HUES64 (cell line): ENCODE measurements around the gene EGFR.

Experiments
- H3K27ac ChIP-seq: 2 replicates; pipeline ENCODE4 v1.7.0; 2013; ENCODE audit warnings: low read depth, low read length, inconsistent platforms
- H3K27me3 ChIP-seq: 2 replicates; pipeline ENCODE4 v1.6.1; 2013; ENCODE audit warnings: mild to moderate bottlenecking, low read length; ENCODE audit not compliant: insufficient read depth
- H3K36me3 ChIP-seq: 2 replicates; pipeline ENCODE4 v1.6.1; 2013; ENCODE audit warnings: mild to moderate bottlenecking, low read length; ENCODE audit not compliant: insufficient read depth
- H3K4me1 ChIP-seq: 2 replicates; pipeline ENCODE4 v1.6.1; 2013; ENCODE audit warnings: mild to moderate bottlenecking, low read length, moderate library complexity; ENCODE audit not compliant: insufficient read depth
- H3K4me3 ChIP-seq: 2 replicates; pipeline ENCODE4 v1.5.1; 2013; ENCODE audit warnings: mild to moderate bottlenecking, low read length, moderate library complexity
- H3K9ac ChIP-seq: 2 replicates; pipeline ENCODE4 v1.6.1; 2013; ENCODE audit warnings: mild to moderate bottlenecking, low read depth, low read length
- H3K9me3 ChIP-seq: 2 replicates; pipeline ENCODE4 v1.6.1; 2013; ENCODE audit warnings: low read depth, low read length; ENCODE audit not compliant: insufficient read depth
- WGBS: fragments of 150-250, 120-280 bp; methylation state at CpG from one replicate; pipeline ENCODE4 v1.1.7; 2013; ENCODE audit warnings: missing lambda C conversion rate; 5-methylcytosine and 5-hydroxymethylcytosine counted together

EGFR gene

DNA sequence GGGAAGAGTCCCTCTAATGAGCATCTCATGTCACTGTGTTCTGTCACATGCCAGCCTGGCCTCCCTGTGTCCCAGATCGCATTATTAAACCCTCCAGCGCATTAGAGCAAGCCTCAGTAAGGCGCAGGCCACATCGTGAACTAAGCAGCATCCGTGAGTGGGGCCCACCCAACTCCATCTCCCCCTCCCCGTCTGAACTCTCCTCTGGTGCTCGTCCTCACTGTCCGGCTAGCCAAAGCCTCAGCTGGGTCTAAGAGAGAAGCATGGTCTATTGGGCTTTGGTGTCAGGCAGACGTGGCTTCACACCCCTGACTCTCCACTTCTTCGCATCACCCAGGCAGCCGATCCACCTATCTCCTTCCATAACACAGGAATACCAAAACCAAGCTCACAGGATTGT, 181.6 kb downstream of the EGFR start:
- no peaks in the 10 kb centered on the region for H3K27me3 ChIP-seq
- H3K9me3 ChIP-seq, result no peaks in the 10 kb centered on the region
- WGBS, result 96% methylated on average over 11 of the region's 11 CpGs
- H3K9ac ChIP-seq, result no peak overlapping the region
- peaks cover 12% of the 10 kb centered on the region; the same call in 1 of the 2 replicates for H3K36me3 ChIP-seq
- H3K27ac ChIP-seq, result no peak overlapping the region
- no peak overlapping the region for H3K4me3 ChIP-seq
- H3K4me1 ChIP-seq, result no peaks in the 10 kb centered on the region

DNA sequence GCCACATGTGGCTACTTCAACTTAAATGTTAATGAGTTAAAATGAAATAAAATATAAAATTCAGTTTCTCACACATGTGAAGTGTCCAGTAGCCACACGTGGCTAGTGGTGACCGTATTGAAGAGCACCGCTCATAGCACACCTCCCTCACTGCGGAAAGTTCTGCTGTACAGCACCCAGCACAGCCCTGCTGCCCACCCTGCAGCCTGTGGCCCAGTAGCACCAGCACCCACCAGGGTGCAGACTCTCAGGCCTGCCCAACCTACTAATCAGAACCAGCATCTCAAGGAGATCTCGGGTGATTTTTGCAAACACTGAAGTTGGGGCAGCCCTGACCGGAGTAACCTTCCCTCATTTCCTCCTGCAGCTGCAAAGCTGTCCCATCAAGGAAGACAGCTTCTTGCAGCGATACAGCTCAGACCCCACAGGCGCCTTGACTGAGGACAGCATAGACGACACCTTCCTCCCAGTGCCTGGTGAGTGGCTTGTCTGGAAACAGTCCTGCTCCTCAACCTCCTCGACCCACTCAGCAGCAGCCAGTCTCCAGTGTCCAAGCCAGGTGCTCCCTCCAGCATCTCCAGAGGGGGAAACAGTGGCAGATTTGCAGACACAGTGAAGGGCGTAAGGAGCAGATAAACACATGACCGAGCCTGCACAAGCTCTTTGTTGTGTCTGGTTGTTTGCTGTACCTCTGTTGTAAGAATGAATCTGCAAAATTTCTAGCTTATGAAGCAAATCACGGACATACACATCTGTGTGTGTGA, 183.5 kb downstream of the EGFR start:
- 94% methylated on average over 13 of the region's 13 CpGs for WGBS
- Histone ChIP-seq H3K4me3 (no peak overlapping the region), H3K27ac (no peak overlapping the region), H3K9me3 (no peaks in the 10 kb centered on the region), H3K36me3 (peaks cover 12% of the 10 kb centered on the region; the same call in 1 of the 2 replicates), H3K27me3 (no peaks in the 10 kb centered on the region), H3K4me1 (no peaks in the 10 kb centered on the region), H3K9ac (no peak overlapping the region)

DNA sequence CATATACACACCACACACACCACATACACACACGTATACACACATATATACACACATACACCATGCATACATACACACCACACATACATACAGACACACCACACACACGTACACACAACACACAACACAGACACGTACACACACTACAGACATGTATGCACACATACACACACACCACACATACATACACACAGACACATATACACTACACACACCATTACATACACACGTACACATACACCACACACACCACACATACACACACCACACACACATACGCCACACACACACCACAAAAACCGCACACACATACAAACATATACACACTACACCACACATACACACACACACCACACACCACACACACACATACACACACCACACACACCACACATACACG, 184.5 kb downstream of the EGFR start:
- WGBS, result 89% methylated on average over 7 of the region's 7 CpGs
- Histone ChIP-seq H3K9me3 (no peaks in the 10 kb centered on the region), H3K4me3 (no peak overlapping the region), H3K36me3 (peaks cover 12% of the 10 kb centered on the region; the same call in 1 of the 2 replicates), H3K9ac (no peak overlapping the region), H3K4me1 (no peaks in the 10 kb centered on the region), H3K27ac (no peak overlapping the region), H3K27me3 (no peaks in the 10 kb centered on the region)

DNA sequence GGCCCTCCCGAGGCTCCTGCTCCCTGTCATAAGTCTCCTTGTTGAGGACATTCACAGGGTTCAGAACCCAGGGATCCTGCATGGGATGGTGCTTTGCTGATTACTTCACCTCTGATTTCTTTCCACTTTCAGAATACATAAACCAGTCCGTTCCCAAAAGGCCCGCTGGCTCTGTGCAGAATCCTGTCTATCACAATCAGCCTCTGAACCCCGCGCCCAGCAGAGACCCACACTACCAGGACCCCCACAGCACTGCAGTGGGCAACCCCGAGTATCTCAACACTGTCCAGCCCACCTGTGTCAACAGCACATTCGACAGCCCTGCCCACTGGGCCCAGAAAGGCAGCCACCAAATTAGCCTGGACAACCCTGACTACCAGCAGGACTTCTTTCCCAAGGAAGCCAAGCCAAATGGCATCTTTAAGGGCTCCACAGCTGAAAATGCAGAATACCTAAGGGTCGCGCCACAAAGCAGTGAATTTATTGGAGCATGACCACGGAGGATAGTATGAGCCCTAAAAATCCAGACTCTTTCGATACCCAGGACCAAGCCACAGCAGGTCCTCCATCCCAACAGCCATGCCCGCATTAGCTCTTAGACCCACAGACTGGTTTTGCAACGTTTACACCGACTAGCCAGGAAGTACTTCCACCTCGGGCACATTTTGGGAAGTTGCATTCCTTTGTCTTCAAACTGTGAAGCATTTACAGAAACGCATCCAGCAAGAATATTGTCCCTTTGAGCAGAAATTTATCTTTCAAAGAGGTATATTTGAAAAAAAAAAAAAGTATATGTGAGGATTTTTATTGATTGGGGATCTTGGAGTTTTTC, 186.5 kb downstream of the EGFR start:
- Histone ChIP-seq H3K27ac (no peak overlapping the region), H3K9ac (no peak overlapping the region), H3K27me3 (no peaks in the 10 kb centered on the region), H3K36me3 (0 out of 2 replicates have a peak, but pooled peaks cover 3% of the 10 kb centered on the region), H3K9me3 (no peaks in the 10 kb centered on the region), H3K4me1 (0 out of 2 replicates have a peak, but pooled peaks cover under 1% of the 10 kb centered on the region), H3K4me3 (no peak overlapping the region)
- WGBS, result 88% methylated on average over 16 of the region's 16 CpGs

DNA sequence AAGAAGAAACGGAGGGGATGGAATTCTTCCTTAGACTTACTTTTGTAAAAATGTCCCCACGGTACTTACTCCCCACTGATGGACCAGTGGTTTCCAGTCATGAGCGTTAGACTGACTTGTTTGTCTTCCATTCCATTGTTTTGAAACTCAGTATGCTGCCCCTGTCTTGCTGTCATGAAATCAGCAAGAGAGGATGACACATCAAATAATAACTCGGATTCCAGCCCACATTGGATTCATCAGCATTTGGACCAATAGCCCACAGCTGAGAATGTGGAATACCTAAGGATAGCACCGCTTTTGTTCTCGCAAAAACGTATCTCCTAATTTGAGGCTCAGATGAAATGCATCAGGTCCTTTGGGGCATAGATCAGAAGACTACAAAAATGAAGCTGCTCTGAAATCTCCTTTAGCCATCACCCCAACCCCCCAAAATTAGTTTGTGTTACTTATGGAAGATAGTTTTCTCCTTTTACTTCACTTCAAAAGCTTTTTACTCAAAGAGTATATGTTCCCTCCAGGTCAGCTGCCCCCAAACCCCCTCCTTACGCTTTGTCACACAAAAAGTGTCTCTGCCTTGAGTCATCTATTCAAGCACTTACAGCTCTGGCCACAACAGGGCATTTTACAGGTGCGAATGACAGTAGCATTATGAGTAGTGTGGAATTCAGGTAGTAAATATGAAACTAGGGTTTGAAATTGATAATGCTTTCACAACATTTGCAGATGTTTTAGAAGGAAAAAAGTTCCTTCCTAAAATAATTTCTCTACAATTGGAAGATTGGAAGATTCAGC, 187.6 kb downstream of the EGFR start:
- no peak overlapping the region for H3K27ac ChIP-seq
- H3K4me1 ChIP-seq, result 0 out of 2 replicates have a peak, but pooled peaks cover 5% of the 10 kb centered on the region
- WGBS, result 88% methylated on average over 9 of the region's 9 CpGs
- no peaks in the 10 kb centered on the region for H3K9me3 ChIP-seq
- H3K9ac ChIP-seq, result no peak overlapping the region
- no peaks in the 10 kb centered on the region for H3K27me3 ChIP-seq
- H3K4me3 ChIP-seq, result no peak overlapping the region
- H3K36me3 ChIP-seq, result 0 out of 2 replicates have a peak, but pooled peaks cover 3% of the 10 kb centered on the region

DNA sequence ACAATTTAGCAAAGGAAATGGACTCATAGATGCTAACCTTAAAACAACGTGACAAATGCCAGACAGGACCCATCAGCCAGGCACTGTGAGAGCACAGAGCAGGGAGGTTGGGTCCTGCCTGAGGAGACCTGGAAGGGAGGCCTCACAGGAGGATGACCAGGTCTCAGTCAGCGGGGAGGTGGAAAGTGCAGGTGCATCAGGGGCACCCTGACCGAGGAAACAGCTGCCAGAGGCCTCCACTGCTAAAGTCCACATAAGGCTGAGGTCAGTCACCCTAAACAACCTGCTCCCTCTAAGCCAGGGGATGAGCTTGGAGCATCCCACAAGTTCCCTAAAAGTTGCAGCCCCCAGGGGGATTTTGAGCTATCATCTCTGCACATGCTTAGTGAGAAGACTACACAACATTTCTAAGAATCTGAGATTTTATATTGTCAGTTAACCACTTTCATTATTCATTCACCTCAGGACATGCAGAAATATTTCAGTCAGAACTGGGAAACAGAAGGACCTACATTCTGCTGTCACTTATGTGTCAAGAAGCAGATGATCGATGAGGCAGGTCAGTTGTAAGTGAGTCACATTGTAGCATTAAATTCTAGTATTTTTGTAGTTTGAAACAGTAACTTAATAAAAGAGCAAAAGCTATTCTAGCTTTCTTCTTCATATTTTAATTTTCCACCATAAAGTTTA, 188.8 kb downstream of the EGFR start:
- Histone ChIP-seq H3K9me3 (no peaks in the 10 kb centered on the region), H3K4me3 (no peak overlapping the region), H3K4me1 (peaks cover 10% of the 10 kb centered on the region; the same call in 1 of the 2 replicates), H3K27ac (no peak overlapping the region), H3K9ac (no peak overlapping the region), H3K27me3 (no peaks in the 10 kb centered on the region), H3K36me3 (0 out of 2 replicates have a peak, but pooled peaks cover 3% of the 10 kb centered on the region)
- WGBS, result 89% methylated on average over 4 of the region's 4 CpGs

DNA sequence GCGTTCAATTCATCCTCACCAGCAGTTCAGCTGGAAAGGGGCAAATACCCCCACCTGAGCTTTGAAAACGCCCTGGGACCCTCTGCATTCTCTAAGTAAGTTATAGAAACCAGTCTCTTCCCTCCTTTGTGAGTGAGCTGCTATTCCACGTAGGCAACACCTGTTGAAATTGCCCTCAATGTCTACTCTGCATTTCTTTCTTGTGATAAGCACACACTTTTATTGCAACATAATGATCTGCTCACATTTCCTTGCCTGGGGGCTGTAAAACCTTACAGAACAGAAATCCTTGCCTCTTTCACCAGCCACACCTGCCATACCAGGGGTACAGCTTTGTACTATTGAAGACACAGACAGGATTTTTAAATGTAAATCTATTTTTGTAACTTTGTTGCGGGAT, 190.5 kb downstream of the EGFR start:
- WGBS, result 83% methylated on average over 3 of the region's 4 CpGs
- Histone ChIP-seq H3K4me3 (no peak overlapping the region), H3K36me3 (no peaks in the 10 kb centered on the region), H3K27me3 (no peaks in the 10 kb centered on the region), H3K9ac (no peak overlapping the region), H3K27ac (no peak overlapping the region), H3K9me3 (no peaks in the 10 kb centered on the region), H3K4me1 (peaks cover 10% of the 10 kb centered on the region; the same call in 1 of the 2 replicates)

DNA sequence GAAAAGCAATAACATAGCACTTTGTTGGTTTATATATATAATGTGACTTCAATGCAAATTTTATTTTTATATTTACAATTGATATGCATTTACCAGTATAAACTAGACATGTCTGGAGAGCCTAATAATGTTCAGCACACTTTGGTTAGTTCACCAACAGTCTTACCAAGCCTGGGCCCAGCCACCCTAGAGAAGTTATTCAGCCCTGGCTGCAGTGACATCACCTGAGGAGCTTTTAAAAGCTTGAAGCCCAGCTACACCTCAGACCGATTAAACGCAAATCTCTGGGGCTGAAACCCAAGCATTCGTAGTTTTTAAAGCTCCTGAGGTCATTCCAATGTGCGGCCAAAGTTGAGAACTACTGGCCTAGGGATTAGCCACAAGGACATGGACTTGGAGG, 191.4 kb downstream of the EGFR start:
- Histone ChIP-seq H3K9me3 (no peaks in the 10 kb centered on the region), H3K27ac (no peak overlapping the region), H3K4me3 (no peak overlapping the region), H3K27me3 (no peaks in the 10 kb centered on the region), H3K4me1 (peaks cover 10% of the 10 kb centered on the region; the same call in 1 of the 2 replicates), H3K36me3 (no peaks in the 10 kb centered on the region), H3K9ac (no peak overlapping the region)
- WGBS, result 94% methylated on average over 4 of the region's 4 CpGs

DNA sequence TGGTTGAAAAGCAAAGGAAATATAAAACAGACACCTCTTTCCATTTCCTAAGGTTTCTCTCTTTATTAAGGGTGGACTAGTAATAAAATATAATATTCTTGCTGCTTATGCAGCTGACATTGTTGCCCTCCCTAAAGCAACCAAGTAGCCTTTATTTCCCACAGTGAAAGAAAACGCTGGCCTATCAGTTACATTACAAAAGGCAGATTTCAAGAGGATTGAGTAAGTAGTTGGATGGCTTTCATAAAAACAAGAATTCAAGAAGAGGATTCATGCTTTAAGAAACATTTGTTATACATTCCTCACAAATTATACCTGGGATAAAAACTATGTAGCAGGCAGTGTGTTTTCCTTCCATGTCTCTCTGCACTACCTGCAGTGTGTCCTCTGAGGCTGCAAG, 191.9 kb downstream of the EGFR start:
- no peaks in the 10 kb centered on the region for H3K36me3 ChIP-seq
- H3K27me3 ChIP-seq, result no peaks in the 10 kb centered on the region
- H3K4me1 ChIP-seq, result peaks cover 10% of the 10 kb centered on the region; the same call in 1 of the 2 replicates
- H3K27ac ChIP-seq, result no peak overlapping the region
- H3K9ac ChIP-seq, result no peak overlapping the region
- H3K9me3 ChIP-seq, result no peaks in the 10 kb centered on the region
- 100% methylated on average over 1 of the region's 1 CpG for WGBS
- no peak overlapping the region for H3K4me3 ChIP-seq

DNA sequence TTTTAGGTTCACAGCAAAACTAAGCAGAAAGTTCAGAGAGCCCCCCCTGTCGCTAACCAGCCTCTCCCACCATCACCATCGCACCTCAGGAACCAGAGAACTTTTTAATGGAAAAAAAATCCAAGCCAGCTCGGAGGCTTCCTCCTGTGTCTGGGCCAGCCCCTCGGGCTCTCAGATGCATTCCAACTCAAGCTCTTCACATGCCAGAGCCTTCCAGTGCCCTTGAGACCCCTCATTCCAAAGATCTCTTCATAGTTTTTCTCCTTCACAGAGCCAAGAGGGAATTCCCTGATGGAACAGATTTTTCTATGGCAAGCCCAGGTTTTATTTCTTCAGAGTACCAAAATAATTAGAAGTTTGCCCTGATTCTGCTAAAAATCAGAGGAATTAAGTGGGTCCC, 192.9 kb downstream of the EGFR start:
- H3K27ac ChIP-seq, result no peak overlapping the region
- no peak overlapping the region for H3K9ac ChIP-seq
- H3K36me3 ChIP-seq, result no peaks in the 10 kb centered on the region
- no peak overlapping the region for H3K4me3 ChIP-seq
- H3K27me3 ChIP-seq, result no peaks in the 10 kb centered on the region
- peaks cover 10% of the 10 kb centered on the region; the same call in 1 of the 2 replicates for H3K4me1 ChIP-seq
- 46% methylated on average over 4 of the region's 4 CpGs for WGBS
- H3K9me3 ChIP-seq, result no peaks in the 10 kb centered on the region
